DOHH2 (cell line): ENCODE data around the gene INTS14.

Experiments used
- H3F3A ChIP-seq: fragments of 200-600 bp; sonication (generic), shearing (Covaris generic); 2 replicates; pipeline ENCODE4 v1.6.0; 2016; ENCODE audit warnings: antibody characterized with exemption, mild to moderate bottlenecking; ENCODE audit not compliant: control insufficient read depth, insufficient read depth
- H3K27ac ChIP-seq: fragments of 200-600 bp; sonication (generic); 2 replicates; pipeline ENCODE4 v1.5.1; 2014; ENCODE audit warnings: low read depth, mild to moderate bottlenecking, low read length, moderate library complexity
- H3K27me3 ChIP-seq: fragments of 200-600 bp; sonication (generic); 2 replicates; pipeline ENCODE4 v1.6.1; 2014; ENCODE audit warnings: mild to moderate bottlenecking, low read length, mixed read lengths; ENCODE audit not compliant: control insufficient read depth
- H3K36me3 ChIP-seq: fragments of 200-600 bp; sonication (generic); 2 replicates; pipeline ENCODE4 v1.6.1; 2014; ENCODE audit warnings: mild to moderate bottlenecking, low read length, moderate library complexity, mixed read lengths; ENCODE audit not compliant: control insufficient read depth
- H3K4me1 ChIP-seq: fragments of 200-600 bp; sonication (generic); 2 replicates; pipeline ENCODE4 v1.6.1; 2014; ENCODE audit warnings: mild to moderate bottlenecking, low read length, mixed read lengths; ENCODE audit not compliant: control insufficient read depth
- H3K4me2 ChIP-seq: fragments of 200-600 bp; sonication (generic); 2 replicates; pipeline ENCODE4 v1.6.0; 2014; ENCODE audit warnings: mild to moderate bottlenecking, low read length, moderate library complexity
- H3K4me3 ChIP-seq: fragments of 200-600 bp; sonication (generic); 2 replicates; pipeline ENCODE4 v1.5.1; 2014; ENCODE audit warnings: mild to moderate bottlenecking, low read length, mixed read lengths
- H3K79me2 ChIP-seq: fragments of 200-600 bp; sonication (generic); 2 replicates; pipeline ENCODE4 v1.6.1; 2014; ENCODE audit warnings: mild to moderate bottlenecking, low read length, mixed read lengths; ENCODE audit not compliant: control insufficient read depth
- H3K9me2 ChIP-seq: fragments of 200-600 bp; sonication (generic); replicated peaks from 2 replicates; pipeline ENCODE4 v1.6.1; 2014; ENCODE audit warnings: mild to moderate bottlenecking, low read length, mixed read lengths; ENCODE audit not compliant: control insufficient read depth
- H3K9me3 ChIP-seq: fragments of 200-600 bp; sonication (generic); 2 replicates; pipeline ENCODE4 v1.6.1; 2014; ENCODE audit warnings: antibody characterized with exemption, low read length, mixed read lengths; ENCODE audit not compliant: control insufficient read depth, insufficient read depth
- H4K20me1 ChIP-seq: fragments of 200-600 bp; sonication (generic); 2 replicates; pipeline ENCODE4 v1.6.0; 2014; ENCODE audit warnings: low read depth, mild to moderate bottlenecking, antibody characterized with exemption, low read length, moderate library complexity; ENCODE audit not compliant: control insufficient read depth, insufficient read depth
- CTCF ChIP-seq: fragments of 200-600 bp; sonication (generic); IDR thresholded peaks from one replicate; pipeline ENCODE4 v1.5.1; 2014; ENCODE audit warnings: antibody characterized with exemption, mild to moderate bottlenecking, low read depth, low read length; ENCODE audit not compliant: poor library complexity, severe bottlenecking
- EZH2phosphoT487 ChIP-seq: fragments of 200-600 bp; sonication (generic); IDR thresholded peaks from 2 replicates; pipeline ENCODE4 v1.6.1; 2017; ENCODE audit warnings: borderline replicate concordance, mild to moderate bottlenecking, antibody characterized with exemption, low read length, moderate library complexity, mixed read lengths

Gene INTS14

DNA sequence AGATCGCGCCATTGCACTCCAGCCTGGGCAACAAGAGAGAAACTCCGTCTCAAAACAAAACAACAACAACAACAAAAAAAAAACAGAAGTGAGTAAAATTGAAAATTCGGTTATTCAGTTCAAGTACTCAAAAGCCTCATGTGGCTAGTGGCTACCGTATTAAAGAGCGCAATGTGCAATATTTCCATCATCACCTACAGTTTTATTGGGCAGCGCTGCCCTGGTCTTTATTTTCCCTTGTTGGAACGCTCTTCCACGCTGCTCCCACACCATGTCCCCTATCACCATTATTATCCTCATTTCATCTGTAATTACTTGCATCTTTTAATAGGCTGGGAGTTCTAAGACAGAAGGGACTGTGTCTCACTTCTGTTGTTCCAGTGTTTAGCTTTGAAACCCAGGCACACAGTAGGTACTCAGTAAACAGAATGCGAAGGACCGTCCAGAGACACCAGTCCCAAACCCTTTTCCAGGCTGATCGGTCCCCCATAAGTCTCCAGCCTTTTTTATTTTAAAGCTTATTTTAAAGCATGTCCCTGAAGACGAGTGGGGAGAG, 81.1 kb downstream of the INTS14 start:
- H4K20me1 ChIP-seq: peaks cover 7% of the 10 kb centered on the region; the same call in 1 of the 2 replicates
- peaks cover 29% of the 10 kb centered on the region for H3K4me1 ChIP-seq
- peak overlapping the region; percentile 5; the same call in 1 of the 2 replicates for H3K27ac ChIP-seq
- peak overlapping the region; percentile 82 for H3K4me3 ChIP-seq
- H3K9me3 ChIP-seq: no peaks in the 10 kb centered on the region
- no peaks in the 10 kb centered on the region for H3F3A ChIP-seq
- H3K79me2 ChIP-seq: peaks cover 51% of the 10 kb centered on the region
- H3K9me2 ChIP-seq: no peaks in the 10 kb centered on the region
- H3K4me2 ChIP-seq: peak overlapping the region; percentile 96
- no peaks in the 10 kb centered on the region; the same call in 1 of the 2 replicates for H3K27me3 ChIP-seq
- TF ChIP-seq CTCF (no peak), EZH2phosphoT487 (no peak)
- peaks cover 7% of the 10 kb centered on the region; the same call in 1 of the 2 replicates for H3K36me3 ChIP-seq
